GM19438 (cell line): ENCODE measurements around the gene GRK2.

Experiments
- ATAC-seq: cut with Tn5 transposase; IDR thresholded peaks from one replicate; pipeline ENCODE4 v1.9.1; 2021; ENCODE audit warnings: low read depth; ENCODE audit not compliant: unreplicated experiment

The GRK2 gene

DNA sequence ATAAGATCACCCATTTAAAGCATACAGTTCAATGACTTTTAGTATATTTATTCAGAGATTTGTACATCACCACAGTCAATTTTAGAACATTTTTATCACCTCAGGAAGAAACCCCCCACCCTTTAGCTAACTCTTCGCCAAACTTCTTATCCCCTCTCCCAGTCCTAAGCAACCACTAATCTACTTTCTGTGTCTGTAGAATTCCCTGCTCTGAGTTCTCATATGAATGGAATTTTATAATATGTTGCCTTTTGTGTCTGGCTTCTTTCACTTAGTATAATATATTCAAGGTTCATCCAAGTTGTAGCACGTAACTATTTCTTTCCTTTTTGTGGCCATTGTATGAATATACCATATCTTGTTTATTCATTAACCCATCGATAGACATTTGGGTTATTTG is 26.4 kb downstream of the GRK2 start:
- no peak for ATAC-seq

GRCh38 chr11:67293090-67293489 is 26.8 kb downstream of the GRK2 start:
- no peak for ATAC-seq

DNA sequence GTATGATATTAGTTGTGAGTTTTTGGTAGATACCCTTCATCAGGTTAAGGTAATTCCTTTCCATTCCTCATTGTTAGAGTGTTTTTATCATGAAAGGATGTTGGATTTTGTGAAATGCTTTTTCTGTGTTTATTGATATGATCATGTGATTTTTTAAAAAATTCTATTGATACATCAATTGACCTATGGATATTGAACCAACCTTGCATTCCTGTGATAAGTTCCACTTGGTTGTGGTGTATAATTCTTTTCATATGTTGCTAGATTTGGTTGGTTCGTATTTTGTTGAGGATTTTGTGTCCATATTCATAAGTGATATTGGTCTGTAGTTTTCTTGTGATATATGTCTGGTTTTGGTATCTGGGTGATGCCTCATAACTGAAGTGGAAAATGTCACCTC is 29.6 kb downstream of the GRK2 start:
- ATAC-seq = no peak

DNA sequence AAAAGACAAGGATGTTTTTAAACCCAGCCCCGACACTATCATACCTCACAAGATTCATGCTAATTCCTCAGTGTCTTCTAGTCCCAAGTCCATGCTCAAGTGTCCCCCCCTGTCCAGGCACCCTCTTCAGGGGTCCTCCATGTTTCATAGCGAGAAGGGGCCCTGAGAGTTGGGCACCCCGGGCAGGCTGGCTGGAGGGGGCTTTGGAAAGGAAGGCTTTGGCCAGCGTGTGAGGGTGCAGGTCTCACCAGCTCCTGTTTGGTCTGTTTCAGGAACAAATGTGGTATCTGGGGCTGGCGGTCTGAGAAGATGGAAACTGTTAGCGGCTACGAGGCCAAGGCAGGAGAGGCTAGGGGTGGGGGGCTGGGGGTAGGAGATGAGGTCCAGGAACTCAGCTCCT is 32.5 kb downstream of the GRK2 start:
- ATAC-seq = no peak

GRCh38 chr11:67299471-67300191 is 33.4 kb downstream of the GRK2 start:
- no peak for ATAC-seq

GRCh38 chr11:67300256-67300755 is 34.0 kb downstream of the GRK2 start:
- ATAC-seq = no peak

GRCh38 chr11:67300756-67301312 is 34.6 kb downstream of the GRK2 start:
- no peak for ATAC-seq

DNA sequence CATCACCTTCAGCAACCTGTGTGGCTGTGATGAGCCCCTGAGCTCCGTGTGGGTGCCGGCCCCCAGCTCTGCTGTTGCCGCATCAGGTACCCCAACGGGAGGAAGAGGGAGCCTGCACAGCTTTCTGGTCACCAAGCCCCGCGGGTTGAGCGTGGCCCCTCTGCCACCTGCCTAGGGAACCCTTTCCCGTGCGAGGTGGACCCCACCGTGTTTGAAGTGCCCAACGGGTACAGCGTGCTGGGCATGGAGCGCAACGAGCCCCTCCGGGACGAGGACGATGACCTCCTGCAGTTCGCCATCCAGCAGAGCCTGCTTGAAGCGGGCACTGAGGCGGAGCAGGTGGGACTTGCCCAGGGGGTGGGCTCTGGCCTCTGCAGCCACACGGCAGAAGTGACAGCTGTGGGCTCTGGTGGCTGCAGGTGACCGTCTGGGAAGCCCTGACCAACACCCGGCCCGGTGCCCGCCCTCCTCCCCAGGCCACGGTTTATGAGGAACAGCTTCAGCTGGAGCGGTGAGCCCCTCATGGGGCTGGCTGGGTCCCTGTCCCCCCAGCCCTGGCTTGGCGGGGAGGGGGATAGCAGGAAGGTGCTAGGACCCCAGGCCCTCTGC is 35.1 kb downstream of the GRK2 start:
- ATAC-seq = no peak

DNA sequence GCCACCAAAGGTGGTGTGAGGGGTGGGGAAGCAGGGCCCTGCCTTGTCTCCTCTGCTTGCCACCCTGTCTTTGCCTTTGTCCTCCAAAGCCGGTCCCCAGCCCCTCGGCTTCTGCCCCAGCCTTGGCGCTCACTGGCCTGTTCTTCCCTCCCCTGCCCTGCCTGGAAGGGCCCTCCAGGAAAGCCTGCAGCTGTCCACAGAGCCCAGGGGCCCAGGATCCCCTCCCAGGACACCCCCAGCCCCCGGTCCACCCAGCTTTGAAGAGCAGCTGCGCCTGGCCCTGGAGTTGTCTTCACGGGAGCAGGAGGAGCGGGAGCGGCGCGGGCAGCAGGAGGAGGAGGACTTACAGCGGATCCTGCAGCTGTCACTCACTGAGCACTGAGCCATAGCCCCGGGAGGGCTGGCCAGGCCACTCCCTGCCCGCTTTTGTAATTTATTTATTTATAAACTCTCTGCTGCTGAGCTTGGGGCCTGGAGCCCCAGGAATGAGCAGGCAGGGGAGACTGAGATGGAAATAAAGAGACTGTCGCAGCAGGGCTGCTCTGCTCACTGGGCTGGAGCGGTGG is 35.8 kb downstream of the GRK2 start:
- no peak for ATAC-seq

DNA sequence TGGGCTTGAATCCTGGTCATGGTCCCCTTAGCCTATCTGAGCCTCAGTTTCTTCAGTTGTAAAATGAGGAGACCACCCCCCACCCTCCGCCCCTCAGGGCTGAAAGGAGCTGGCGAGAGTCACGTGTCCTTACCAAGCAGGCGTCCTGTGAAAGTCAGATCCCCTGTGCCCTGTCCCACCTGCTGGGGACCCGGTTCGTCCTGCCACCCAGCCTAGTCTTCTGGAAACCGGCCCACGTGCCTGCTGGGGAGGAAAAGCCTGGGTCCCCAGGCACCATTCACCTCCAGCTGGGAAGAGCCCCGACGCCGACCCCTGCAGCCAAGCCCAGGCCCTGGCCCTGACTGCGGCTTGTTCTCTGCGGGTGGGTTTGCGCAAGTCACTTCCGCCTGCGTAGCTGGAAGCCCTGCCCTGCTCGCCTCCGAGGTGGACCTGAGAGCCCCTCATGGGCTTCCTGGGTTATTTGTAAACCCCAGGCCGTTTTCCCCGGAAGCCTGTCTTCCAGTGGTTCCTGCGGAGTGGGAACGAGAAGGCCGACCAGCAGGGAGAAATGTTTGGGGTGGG is 36.4 kb downstream of the GRK2 start:
- ATAC-seq = no peak

- ATAC-seq = no peak
Observed at GRCh38 chr11:67303132-67303834, 37.0 kb downstream of the GRK2 start, which contains the start of gene SSH3. Gene SSH3 (plus strand): TSS chr11:67303530. CDS start chr11:67303626, 96 bp downstream.

DNA sequence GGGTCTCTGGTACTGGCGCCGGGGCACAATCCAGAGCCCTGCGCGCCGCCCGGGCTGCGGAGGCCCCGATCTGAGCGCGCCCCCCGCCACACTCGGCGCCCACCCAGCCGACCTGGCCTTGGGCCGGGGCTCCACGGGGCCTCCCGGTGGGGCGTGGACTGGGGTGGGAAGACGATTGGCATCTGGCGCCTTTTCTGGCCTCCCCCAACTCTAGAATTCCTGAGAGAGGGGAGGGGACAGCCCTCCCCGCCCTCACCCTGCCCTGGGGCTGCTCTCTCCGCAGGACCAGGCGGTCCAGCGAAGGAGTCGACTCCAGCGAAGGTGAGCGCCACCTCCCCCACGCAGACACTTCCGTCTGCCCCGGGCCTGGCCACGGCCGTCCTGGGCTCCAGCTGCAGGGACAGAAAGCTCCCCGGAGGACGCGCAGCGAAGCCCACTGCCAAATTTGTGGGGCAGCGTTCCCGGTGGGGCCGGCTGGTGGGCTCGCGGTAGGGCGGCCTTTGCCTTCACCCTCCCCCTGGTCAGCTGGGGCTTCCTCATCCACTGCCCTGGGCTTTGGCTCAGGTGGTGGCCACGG is 37.6 kb downstream of the GRK2 start:
- ATAC-seq = no peak

GRCh38 chr11:67304511-67305113 is 38.3 kb downstream of the GRK2 start:
- no peak for ATAC-seq

- ATAC-seq = no peak
Observed at GRCh38 chr11:67306769-67307544, 40.7 kb downstream of the GRK2 start.

DNA sequence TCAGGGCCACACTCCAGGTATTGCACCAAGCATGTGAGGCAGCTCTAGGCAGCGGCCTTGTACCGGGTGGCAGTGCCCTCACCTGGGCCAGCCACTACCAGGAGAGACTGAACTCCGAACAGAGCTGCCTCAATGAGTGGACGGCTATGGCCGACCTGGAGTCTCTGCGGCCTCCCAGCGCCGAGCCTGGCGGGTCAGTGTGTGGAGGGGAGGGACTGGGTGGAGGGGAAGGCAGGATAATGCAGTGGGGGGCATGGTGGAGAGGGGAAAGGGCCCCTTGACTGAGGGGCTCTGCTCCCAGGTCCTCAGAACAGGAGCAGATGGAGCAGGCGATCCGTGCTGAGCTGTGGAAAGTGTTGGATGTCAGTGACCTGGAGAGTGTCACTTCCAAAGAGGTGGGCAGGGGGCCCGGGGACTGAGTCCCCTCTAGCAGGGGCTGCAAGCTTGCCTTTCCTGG is 41.3 kb downstream of the GRK2 start:
- no peak for ATAC-seq

DNA sequence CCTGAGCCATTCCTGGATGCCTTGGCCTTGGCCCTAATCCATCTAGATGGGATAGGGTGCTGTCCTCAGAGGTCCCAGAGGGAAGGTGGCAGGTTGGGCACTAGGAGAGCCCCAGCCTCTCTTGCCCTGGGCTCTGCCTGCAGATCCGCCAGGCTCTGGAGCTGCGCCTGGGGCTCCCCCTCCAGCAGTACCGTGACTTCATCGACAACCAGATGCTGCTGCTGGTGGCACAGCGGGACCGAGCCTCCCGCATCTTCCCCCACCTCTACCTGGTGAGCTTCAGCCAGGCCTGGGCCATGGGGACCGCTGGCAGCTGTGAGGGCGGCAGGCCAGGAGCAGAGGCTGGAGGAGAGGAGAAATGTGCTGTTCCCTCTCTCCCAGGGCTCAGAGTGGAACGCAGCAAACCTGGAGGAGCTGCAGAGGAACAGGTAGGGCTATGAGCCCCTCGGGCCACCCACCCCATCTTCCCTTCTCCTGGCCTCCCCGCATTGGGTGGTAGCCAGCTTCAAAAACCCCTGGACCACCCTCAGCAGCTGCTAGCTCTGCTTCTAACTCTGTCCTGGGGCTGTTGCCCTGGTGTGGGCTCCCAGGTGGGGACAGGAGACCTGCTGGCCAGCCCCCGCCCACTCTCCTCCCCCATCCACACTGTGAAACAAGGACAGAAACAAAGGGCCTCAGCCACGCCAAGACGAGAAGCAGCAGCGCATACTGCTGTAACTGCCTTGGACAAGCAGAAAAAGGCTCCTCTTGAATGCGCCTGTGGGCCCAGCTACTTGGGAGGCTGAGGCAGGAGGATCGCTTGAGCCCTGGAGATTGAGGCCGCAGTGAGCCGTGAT is 42.0 kb downstream of the GRK2 start:
- no peak for ATAC-seq

GRCh38 chr11:67309166-67309565 is 42.9 kb downstream of the GRK2 start:
- no peak for ATAC-seq

DNA sequence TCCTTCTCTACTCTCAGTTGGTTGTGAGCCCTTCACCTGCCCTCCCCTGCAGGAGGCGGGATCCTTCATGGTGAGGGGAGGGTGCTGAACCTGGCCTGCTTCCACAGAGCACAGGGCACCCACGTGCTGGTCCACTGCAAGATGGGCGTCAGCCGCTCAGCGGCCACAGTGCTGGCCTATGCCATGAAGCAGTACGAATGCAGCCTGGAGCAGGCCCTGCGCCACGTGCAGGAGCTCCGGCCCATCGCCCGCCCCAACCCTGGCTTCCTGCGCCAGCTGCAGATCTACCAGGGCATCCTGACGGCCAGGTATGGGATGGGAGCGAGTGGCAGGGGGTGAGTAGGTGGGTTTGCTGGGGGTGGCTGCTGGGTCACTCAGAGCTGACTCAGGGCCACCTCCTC is 43.4 kb downstream of the GRK2 start:
- ATAC-seq = no peak
